ENCODE measurements around the gene STIM2.

GRCh38 chr4:26958925-26959653 is 98.4 kb downstream of the STIM2 start:
- TF ChIP-seq BHLHE40 (IDR thresholded peaks at IDR 0.05; ENCODE audit: low read depth, low read length) (no peak), POLR2A (IDR thresholded peaks at IDR 0.05; ENCODE audit: low read depth, low read length) (no peak)
- TF ChIP-seq, protein P1, sequence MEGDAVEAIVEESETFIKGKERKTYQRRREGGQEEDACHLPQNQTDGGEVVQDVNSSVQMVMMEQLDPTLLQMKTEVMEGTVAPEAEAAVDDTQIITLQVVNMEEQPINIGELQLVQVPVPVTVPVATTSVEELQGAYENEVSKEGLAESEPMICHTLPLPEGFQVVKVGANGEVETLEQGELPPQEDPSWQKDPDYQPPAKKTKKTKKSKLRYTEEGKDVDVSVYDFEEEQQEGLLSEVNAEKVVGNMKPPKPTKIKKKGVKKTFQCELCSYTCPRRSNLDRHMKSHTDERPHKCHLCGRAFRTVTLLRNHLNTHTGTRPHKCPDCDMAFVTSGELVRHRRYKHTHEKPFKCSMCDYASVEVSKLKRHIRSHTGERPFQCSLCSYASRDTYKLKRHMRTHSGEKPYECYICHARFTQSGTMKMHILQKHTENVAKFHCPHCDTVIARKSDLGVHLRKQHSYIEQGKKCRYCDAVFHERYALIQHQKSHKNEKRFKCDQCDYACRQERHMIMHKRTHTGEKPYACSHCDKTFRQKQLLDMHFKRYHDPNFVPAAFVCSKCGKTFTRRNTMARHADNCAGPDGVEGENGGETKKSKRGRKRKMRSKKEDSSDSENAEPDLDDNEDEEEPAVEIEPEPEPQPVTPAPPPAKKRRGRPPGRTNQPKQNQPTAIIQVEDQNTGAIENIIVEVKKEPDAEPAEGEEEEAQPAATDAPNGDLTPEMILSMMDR (conservative IDR thresholded peaks at IDR 0.05; ENCODE audit: low read depth, low read length): no peak
